Measurements from ENCODE around the gene CD28. TPM values are rescaled to one million over a fixed set of nuclear protein-coding genes. Genes with fewer than 3 reads are reported as not detected.
"Not testable (repeated sequence)": the region's sequence is repeated elsewhere in the genome, so short reads cannot be mapped to it uniquely, and the experiment has no call there.

Gene CD28
- total RNA-seq, 2 donors from 2014 or later: 0.55 to 1.6 TPM

DNA sequence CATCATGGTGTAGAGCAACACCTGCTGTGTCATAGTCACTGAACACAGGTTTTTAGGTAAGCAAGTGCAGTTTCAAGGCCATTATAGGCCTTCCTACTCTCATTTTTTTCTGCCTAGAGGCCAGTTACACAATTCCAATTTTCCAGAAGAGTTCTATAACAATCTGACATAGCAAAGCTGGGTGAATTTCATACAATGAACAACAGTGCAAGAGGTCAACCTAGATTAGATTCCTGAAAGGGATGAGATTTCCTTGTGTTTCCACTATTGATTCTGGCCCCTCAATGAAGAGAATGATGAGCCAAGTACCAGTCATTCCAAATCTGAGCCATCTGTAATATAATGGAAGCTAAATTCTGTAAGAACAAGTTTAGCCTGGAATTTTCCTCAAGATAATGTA is 15.3 kb upstream of the CD28 start:
- H3K4me1 ChIP-seq: peaks cover 0 to 47% of the 10 kb centered on the region in 2 donors
- no peaks in the 10 kb centered on the region for H3K9me3 ChIP-seq
- H3K27ac ChIP-seq: peak overlapping the region; percentile 0 to 34
- no peak for TF ChIP-seq CTCF (IDR thresholded peaks at IDR 0.05)
- H3K27me3 ChIP-seq: no peaks in the 10 kb centered on the region
- H3K4me3 ChIP-seq: no peak overlapping the region
- H3K36me3 ChIP-seq: no peaks in the 10 kb centered on the region
- no peak for DNase-seq (ENCODE audit: low spot score)

- Histone ChIP-seq H3K4me3 (no peak overlapping the region), H3K36me3 (no peaks in the 10 kb centered on the region), H3K4me1 (peaks cover 0 to 40% of the 10 kb centered on the region in 2 donors), H3K27ac (peak overlapping the region; percentile 0 to 47), H3K27me3 (no peaks in the 10 kb centered on the region), H3K9me3 (no peaks in the 10 kb centered on the region)
- no peak for TF ChIP-seq CTCF (IDR thresholded peaks at IDR 0.05)
- DNase-seq (ENCODE audit: low spot score): no peak
Measured at GRCh38 chr2:203692031-203692710, 14.3 kb upstream of the CD28 start.

- DNase-seq (ENCODE audit: low spot score): no peak
- Histone ChIP-seq H3K27ac (peak overlapping the region in 1 of 2 donors; percentile 6), H3K9me3 (no peaks in the 10 kb centered on the region), H3K4me1 (peaks cover 0 to 34% of the 10 kb centered on the region in 2 donors), H3K4me3 (no peak overlapping the region), H3K27me3 (no peaks in the 10 kb centered on the region), H3K36me3 (no peaks in the 10 kb centered on the region)
- TF ChIP-seq CTCF (IDR thresholded peaks at IDR 0.05): no peak
Measured at GRCh38 chr2:203693242-203693879, 13.1 kb upstream of the CD28 start.

DNA sequence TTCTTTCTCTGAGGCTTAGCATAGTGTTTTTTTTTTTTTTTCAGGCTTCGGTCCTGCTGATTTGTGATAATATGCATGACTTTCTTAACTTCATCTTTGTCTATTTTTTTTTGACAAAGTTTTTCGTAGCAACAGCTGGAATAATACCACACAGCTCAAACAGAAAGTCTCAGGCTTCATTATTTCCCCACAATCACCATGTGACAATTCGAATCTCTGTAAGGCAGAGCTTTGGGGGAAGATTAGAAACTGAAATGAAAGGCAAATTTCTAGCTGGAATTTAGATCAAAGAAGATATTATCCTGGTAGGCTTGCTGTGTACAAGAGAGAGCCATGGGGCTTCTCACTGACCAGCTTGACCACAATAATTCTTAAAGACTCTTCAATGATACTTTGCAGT is 12.2 kb upstream of the CD28 start:
- H3K4me1 ChIP-seq: peaks cover 0 to 26% of the 10 kb centered on the region in 2 donors

GRCh38 chr2:203697190-203697589 is 9.2 kb upstream of the CD28 start:
- H3K27ac ChIP-seq: no peak overlapping the region
- H3K4me1 ChIP-seq: peaks cover 0 to 5% of the 10 kb centered on the region in 2 donors
- H3K27me3 ChIP-seq: no peaks in the 10 kb centered on the region
- H3K4me3 ChIP-seq: no peak overlapping the region
- H3K9me3 ChIP-seq: no peaks in the 10 kb centered on the region
- DNase-seq (ENCODE audit: low spot score): no peak
- H3K36me3 ChIP-seq: no peaks in the 10 kb centered on the region
- TF ChIP-seq CTCF (IDR thresholded peaks at IDR 0.05): no peak

More for the DNA sequence above, 12.2 kb upstream of the CD28 start:
- Histone ChIP-seq H3K36me3 (no peaks in the 10 kb centered on the region), H3K27ac (peak overlapping the region in 1 of 2 donors; percentile 5), H3K27me3 (no peaks in the 10 kb centered on the region), H3K4me3 (no peak overlapping the region), H3K9me3 (no peaks in the 10 kb centered on the region)
- no peak for TF ChIP-seq CTCF (IDR thresholded peaks at IDR 0.05)
- no peak for DNase-seq (ENCODE audit: low spot score)

DNA sequence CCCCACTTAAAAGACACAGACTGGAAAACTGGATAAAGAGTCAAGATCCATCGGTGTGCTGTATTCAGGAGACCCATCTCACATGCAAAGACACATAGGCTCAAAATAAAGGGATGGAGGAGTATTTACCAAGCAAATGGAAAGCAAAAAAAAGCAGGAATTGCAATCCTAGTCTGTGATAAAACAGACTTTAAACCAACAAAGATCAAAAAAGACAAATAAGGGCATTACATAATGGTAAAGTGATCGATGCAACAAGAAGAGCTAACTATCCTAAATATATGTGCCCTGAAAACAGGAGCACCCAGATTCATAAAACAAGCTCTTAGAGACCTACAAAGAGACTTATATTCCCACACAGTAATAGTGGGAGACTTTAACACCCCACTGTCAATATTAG is 8.7 kb upstream of the CD28 start:
- not testable (repeated sequence) for H3K27ac ChIP-seq; H3K4me1 ChIP-seq; H3K36me3 ChIP-seq; H3K4me3 ChIP-seq; H3K27me3 ChIP-seq; DNase-seq (ENCODE audit: low spot score); H3K9me3 ChIP-seq

DNA sequence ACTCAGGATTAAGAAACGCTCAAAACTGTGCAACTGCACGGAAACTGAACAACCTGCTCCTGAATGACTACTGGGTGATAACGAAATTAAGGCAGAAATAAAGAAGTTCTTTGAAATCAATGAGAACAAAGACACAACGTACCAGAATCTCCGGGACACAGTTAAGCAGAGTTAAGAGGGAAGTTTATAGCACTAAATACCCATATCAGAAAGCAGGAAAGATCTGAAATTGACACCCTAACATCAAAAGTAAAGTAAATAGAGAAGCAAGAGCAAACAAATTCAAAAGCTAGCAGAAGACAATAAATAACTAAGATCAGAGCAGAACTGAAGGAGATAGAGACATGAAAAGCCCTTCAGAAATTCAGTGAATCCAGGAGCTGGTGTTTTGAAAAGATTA is 8.0 kb upstream of the CD28 start:
- H3K9me3 ChIP-seq; H3K4me1 ChIP-seq; H3K36me3 ChIP-seq; H3K4me3 ChIP-seq; DNase-seq (ENCODE audit: low spot score); H3K27me3 ChIP-seq; H3K27ac ChIP-seq: not testable (repeated sequence)
